Activated CD4-positive, alpha-beta T cell treated with anti-CD3 and anti-CD28 coated beads for 48 hours (primary cell): ENCODE measurements around the gene RETN.

Experiments
- DNase-seq: peaks from one replicate; pipeline ENCODE4 v3.0.0-alpha.2; 2020

The RETN gene

GRCh38 chr19:7638802-7639465, 29.9 kb upstream of the RETN start:
- no peak for DNase-seq

- no peak for DNase-seq
Measured at GRCh38 chr19:7639863-7640348, 28.9 kb upstream of the RETN start.

GRCh38 chr19:7640803-7641202, 28.0 kb upstream of the RETN start:
- DNase-seq, result no peak

- no peak for DNase-seq
Measured at GRCh38 chr19:7641290-7642276, 27.3 kb upstream of the RETN start.

GRCh38 chr19:7642295-7643030, 26.4 kb upstream of the RETN start:
- no peak for DNase-seq

GRCh38 chr19:7643031-7643415, 25.8 kb upstream of the RETN start:
- no peak for DNase-seq

GRCh38 chr19:7643629-7644549, 25.0 kb upstream of the RETN start:
- DNase-seq, result peak; percentile 68

GRCh38 chr19:7644550-7644877, 24.3 kb upstream of the RETN start:
- DNase-seq, result no peak

GRCh38 chr19:7645163-7645562, 23.7 kb upstream of the RETN start:
- DNase-seq, result no peak

- DNase-seq, result no peak
Measured at GRCh38 chr19:7645656-7646425, 23.0 kb upstream of the RETN start.

- DNase-seq, result no peak
Measured at GRCh38 chr19:7646426-7646700, 22.5 kb upstream of the RETN start.

- no peak for DNase-seq
Measured at GRCh38 chr19:7647156-7647555, 21.7 kb upstream of the RETN start.

- DNase-seq, result no peak
Measured at GRCh38 chr19:7648265-7649014, 20.4 kb upstream of the RETN start.

GRCh38 chr19:7650148-7650547, 18.7 kb upstream of the RETN start:
- no peak for DNase-seq

- peak; percentile 90 for DNase-seq
Measured at GRCh38 chr19:7652061-7652641, 16.7 kb upstream of the RETN start.

- no peak for DNase-seq
Measured at GRCh38 chr19:7654401-7654800, 14.4 kb upstream of the RETN start.

GRCh38 chr19:7655581-7655980, 13.3 kb upstream of the RETN start:
- no peak for DNase-seq

GRCh38 chr19:7657131-7657751, 11.6 kb upstream of the RETN start:
- peak; percentile 64 for DNase-seq

- DNase-seq, result peak; percentile 65
Measured at GRCh38 chr19:7658219-7658686, 10.6 kb upstream of the RETN start.
